ENCODE data around the gene PLEK.
"Not testable (repeated sequence)": the region's sequence is repeated elsewhere in the genome, so short reads cannot be mapped to it uniquely, and the experiment has no call there.

The PLEK gene

DNA sequence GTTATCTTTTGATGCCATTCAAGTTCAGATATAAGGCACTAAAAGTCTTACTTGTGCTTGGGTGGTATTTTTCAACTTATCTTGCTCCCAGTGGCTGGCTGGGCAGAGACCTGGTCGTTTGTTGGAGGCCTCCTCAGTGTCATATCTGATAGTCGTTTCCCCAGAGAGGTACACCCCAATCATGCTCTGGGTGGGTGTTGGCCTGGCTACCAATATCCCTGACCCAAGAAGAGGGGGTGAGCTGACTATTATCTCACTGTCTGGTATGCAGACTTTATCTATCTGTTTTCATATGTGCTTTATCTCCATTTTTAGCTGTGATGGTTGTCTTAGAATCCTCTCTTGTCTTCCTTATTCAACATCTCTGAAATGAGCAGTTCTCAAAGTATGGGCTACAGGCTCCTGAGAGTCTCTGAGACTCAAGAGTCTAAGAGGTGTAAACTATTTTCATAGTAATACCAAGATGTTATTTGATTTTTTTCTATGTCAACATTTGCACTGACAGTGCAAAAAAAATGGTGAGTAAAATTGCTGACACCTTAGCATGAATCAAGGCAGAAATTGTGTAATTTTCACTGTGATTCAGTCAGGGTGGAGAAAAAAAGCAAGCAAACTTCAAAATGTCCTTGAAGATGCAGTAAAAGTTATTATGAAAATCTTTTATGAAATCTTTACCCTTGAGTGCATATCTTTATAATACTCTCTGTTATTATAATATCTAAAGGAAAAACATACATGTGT is 12.3 kb upstream of the PLEK start:
- DNase-seq (ENCODE audit: low read depth) = no peak

GRCh38 chr2:68356599-68357239 is 8.4 kb upstream of the PLEK start:
- DNase-seq (ENCODE audit: low read depth) = no peak

DNA sequence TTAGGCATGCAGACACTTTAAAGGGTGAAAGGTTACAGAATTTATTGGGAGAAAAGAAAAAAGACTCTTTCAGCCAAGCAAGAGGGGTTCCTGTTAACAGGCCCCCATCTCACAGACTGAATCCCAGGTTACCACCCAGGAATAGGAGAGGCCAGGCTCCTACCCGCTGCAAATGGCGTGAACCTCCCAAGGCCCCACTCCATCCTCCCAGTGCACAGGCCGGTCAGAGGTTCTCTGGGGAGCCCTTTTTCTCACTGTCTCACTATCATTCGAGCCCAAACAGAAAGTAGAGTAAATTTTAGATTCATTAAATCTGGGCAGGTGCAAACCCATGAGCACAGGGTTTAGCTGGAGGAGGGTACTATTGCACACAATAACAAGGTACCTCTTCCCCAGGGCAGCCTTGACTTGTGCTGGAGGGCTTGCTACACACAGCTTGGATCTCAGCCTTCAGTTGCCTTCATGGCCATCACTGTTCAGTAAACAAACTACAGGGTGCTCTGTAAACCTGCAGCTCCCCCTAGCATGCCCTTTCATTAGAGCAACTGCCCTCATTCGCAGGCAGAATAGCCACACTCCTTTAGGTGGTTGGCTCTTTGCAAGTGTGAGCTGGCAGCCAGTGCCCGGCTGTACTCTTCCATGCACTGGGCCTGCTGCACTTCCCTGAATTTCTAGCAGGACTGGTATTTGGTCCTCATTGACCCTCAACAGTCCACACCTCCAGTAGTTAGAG is 7.3 kb upstream of the PLEK start:
- DNase-seq (ENCODE audit: low read depth) = peak; percentile 38

- no peak for DNase-seq (ENCODE audit: low read depth)
Observed at GRCh38 chr2:68359889-68360288, 5.2 kb upstream of the PLEK start.

- DNase-seq (ENCODE audit: low read depth) = no peak
Observed at GRCh38 chr2:68362069-68362468, 3.0 kb upstream of the PLEK start.

GRCh38 chr2:68362749-68363148 is 2.3 kb upstream of the PLEK start:
- DNase-seq (ENCODE audit: low read depth) = no peak

- no peak for DNase-seq (ENCODE audit: low read depth)
Observed at GRCh38 chr2:68363721-68364120, 1.4 kb upstream of the PLEK start.

DNA sequence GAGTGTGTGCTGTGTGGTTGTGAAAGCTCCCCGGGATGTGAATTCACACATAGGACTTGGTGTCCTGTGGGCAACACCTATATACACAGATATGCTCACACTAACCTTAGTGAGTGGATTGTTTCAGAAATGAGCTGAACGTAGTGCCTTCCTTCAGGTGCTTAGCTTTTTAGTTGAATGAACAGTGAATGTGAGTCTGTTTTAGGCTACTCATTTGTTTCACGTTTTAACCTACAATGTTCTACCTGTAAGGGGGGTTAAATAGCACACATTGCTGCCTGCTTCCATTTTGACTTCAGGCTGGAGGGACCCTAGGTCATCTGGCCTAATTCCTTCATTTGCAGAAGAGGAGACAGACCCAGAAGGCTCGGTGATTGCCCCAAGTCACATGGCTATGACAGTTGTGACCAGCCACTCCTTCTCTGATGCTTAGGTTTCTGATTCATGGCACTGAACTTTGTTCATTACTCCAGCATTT is 1.0 kb downstream of the PLEK start:
- DNase-seq (ENCODE audit: low read depth) = no peak

GRCh38 chr2:68367953-68368653 is 3.0 kb downstream of the PLEK start:
- no peak for DNase-seq (ENCODE audit: low read depth)

DNA sequence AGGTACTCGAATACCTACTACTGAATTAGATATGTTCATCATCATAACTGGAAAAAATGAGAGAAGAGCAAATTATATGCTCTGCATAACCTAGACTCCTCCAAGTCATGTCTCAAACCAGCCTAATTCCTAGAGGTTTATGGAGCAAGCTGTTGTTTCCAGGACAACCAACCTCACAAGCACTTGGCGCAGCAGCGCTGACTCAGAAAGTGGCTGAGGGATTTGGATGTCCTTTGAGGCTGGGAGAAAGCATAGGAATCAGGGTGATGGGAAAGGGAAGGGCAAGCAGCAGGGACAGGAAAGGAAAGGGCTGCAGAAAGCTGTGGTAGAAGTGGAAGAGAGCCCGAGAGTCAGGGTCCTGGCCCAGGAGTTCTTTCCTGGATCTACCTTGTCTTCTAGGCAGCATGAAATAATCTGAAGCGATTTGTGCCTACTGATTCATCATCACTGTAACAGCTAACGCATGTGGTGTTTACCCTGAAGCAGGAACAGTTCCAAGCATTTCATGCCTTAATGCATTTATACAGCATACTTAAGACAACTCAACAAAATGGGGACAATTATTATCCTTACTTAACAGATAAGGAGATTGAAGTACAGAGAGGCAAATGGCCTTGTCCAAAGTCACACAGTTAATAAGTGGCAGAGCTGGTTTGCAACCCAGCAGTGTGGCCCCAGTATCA is 3.7 kb downstream of the PLEK start:
- peak; percentile 28 for DNase-seq (ENCODE audit: low read depth)

GRCh38 chr2:68369337-68369734 is 4.3 kb downstream of the PLEK start:
- no peak for DNase-seq (ENCODE audit: low read depth)

- no peak for DNase-seq (ENCODE audit: low read depth)
Observed at GRCh38 chr2:68371138-68371537, 6.1 kb downstream of the PLEK start.

GRCh38 chr2:68371581-68371980 is 6.5 kb downstream of the PLEK start:
- no peak for DNase-seq (ENCODE audit: low read depth)

GRCh38 chr2:68372485-68372884 is 7.4 kb downstream of the PLEK start:
- DNase-seq (ENCODE audit: low read depth) = no peak

DNA sequence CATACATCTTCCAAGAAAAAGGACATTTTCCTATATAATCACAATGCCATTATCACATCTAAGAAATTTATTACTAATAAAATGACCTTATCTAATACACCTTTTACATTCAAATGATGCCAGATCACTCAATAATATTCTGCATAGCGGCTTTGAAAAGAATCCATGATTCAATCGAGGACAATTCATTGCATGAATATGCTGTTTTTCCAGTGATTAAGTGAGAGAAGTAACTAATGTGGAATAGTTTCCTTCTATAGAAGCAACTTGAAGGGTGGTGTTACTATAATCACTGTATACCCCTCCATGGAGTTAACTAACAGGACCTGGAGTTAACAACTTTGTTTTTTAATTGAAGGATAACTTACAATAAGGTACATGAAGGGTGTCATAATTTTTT is 9.1 kb downstream of the PLEK start:
- DNase-seq (ENCODE audit: low read depth) = no peak

- DNase-seq (ENCODE audit: low read depth) = no peak
Observed at GRCh38 chr2:68375582-68375981, 10.5 kb downstream of the PLEK start.

GRCh38 chr2:68377137-68377780 is 12.2 kb downstream of the PLEK start:
- DNase-seq (ENCODE audit: low read depth) = no peak

GRCh38 chr2:68378779-68379178 is 13.7 kb downstream of the PLEK start:
- DNase-seq (ENCODE audit: low read depth) = not testable (repeated sequence)

- no peak for DNase-seq (ENCODE audit: low read depth)
Observed at GRCh38 chr2:68379184-68379708, 14.2 kb downstream of the PLEK start.

DNA sequence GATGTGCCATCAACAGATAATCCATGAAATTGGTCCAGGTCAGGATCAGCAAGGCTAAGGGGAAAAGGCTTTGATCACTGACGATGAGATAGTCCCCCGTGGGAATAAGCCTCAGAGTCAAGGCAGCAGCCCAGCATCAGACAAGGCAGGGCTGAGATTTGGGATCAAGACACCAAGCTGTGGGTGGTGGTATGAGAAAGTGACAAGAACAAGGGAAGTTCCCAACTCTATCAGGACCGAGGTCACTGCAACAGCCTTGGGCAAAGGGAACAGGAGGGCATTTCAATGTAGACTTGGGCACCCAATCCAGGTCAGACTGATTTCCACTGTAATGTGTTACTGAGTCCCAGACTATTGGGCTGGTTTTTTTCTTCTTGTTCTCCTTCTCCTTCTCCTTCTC is 18.7 kb downstream of the PLEK start:
- DNase-seq (ENCODE audit: low read depth) = no peak

DNA sequence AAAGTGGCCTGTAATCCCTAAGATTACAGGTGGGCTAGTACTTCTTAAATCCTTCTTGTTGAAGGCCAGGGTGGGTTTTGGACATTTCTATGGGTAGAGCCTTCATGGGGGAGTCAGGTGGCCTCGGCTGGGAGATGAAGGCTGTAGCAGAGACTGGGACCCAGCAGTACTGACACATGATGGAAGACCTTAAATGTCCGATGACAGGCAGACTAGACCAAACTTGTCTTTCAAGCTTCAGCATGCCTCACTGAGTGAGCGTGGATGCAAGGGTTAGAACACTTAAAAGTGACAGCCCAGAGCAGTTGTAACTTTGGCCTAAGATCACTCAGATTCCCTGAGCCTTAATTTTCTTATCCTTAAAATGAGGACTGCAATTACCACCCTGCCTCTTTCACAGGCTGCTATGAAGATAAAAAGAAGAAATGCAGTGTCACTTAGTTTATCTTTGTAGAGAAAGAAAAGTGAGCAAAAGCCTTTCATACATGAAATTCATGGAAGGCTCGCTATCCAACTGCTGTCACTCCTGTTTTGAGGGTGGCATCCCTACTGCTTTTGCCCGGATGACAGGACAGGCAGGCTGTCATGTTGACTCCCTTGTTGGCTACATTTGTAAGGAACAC is 19.5 kb downstream of the PLEK start:
- no peak for DNase-seq (ENCODE audit: low read depth)

All from GM04504 (cell line).